ENCODE data around the gene AQP2.
"Not testable (repeated sequence)": the region's sequence is repeated elsewhere in the genome, so short reads cannot be mapped to it uniquely, and the experiment has no call there.

AQP2 gene

GRCh38 chr12:49971141-49971540, 20.6 kb downstream of the AQP2 start:
- DNase-seq = no peak

DNA sequence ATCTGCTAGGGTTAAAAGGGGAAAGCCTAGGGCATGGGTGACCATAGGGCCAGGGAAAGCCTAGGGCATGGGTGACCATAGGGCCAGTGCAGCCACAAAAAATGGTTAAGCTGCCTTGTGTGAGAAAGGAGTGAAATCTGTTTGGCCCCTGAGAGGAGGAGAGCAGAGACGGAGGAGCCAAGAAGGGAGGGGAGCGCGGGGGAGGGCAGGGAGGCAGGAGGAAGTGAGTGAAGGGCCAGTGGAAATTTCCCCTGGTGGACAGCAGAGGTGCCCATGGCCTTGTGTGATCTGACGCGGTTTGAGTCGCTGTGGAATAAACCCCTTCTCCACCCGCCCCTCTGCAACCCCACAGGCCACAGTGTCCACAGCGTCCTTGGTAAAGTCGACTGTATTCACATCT, 21.6 kb downstream of the AQP2 start:
- no peak for DNase-seq

- no peak for DNase-seq
Measured at GRCh38 chr12:49972641-49973360, 22.3 kb downstream of the AQP2 start, which contains the start of gene AQP6. Gene AQP6 (plus strand): TSS chr12:49972947. CDS start chr12:49973174, 227 bp downstream.

- DNase-seq = no peak
Measured at GRCh38 chr12:49973361-49973830, 22.9 kb downstream of the AQP2 start.

GRCh38 chr12:49974231-49974675, 23.7 kb downstream of the AQP2 start:
- no peak for DNase-seq

- DNase-seq = no peak
Measured at GRCh38 chr12:49974677-49975317, 24.3 kb downstream of the AQP2 start.

GRCh38 chr12:49975318-49975761, 24.8 kb downstream of the AQP2 start:
- no peak for DNase-seq

- DNase-seq = no peak
Measured at GRCh38 chr12:49976557-49976956, 26.0 kb downstream of the AQP2 start.

DNA sequence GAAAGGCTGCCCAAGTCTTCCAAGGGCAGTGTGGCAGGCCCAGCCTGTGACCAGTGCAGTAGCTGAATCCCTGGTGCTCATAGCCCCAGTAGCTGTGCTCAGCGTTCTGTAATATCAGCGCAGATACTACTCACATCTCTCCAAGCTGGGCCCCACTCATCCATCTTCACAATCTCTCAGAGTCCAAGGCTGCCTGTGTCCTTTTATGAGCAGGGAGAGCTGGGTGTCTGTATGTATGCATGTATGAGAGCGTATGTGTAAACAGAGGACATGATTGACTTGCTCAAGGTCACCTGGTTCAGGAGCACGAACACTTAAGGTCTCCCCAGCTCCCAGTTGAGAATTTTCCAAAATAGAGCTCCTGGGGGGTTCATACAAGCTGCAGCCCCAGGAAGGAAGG, 27.6 kb downstream of the AQP2 start:
- no peak for DNase-seq

GRCh38 chr12:49979016-49979586, 28.6 kb downstream of the AQP2 start:
- no peak for DNase-seq

GRCh38 chr12:49979791-49980190, 29.3 kb downstream of the AQP2 start:
- no peak for DNase-seq

DNA sequence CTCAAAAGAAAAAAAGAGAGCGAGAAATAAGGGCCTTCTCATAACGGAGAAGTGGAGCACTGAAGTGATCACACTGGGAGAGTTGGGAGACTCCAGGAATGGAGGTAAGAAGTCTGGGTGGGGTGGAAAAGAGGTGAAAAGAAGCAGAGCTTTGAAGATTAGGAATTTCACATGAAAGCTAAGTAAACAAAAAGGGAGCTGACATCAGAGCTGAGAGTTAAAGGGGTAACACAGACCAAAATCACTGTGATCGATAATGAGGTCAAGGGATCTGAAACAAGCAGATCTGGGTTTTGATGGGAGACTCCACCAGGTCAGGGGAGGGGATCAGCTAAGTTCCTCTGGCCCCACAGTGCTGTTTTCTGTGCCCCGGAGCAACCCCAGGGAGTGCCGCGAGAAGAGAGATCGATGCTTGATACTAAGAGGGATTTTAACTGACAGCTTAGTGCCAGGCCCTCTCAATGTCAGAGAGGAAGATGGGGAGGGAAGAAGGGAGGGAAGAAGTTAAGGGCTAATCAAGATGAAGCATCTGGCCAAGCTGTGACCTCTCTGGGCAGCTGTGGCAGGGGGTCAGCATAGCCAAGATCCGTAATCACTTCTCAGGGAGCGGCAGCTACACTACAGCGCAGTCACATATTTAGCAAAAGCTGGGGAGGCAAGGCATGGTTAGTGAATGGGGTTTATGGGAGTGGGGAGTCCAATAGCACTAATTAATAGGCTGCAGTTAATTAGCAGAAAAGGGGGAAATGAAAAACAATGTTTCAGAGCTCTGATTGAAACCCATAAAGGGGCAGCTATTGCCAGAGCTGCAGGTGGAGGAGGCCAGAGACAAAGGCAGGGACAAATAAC, 30.2 kb downstream of the AQP2 start:
- DNase-seq = no peak

- no peak for DNase-seq
Measured at GRCh38 chr12:49982246-49983087, 31.9 kb downstream of the AQP2 start.

DNA sequence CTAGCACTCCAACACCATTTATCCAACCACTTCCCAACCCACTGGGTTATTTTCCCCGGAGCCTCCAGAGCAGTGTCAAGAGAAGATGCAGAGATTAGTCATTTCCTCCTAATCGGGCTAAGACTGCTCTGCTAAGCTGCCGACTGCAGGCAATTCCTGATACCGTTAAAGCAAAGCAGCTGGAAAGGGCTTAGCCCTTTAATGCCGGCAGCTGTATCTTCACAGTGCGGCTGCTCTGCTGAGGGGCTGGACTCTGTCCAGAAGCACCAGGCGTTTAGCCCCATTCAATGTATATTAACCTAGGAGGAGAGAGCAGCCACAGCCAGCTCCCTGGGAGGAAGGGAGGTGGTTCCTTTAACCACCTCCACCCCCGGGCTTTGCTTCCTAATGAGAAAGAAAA, 33.4 kb downstream of the AQP2 start:
- no peak for DNase-seq

- DNase-seq = no peak
Measured at GRCh38 chr12:49984476-49985359, 34.2 kb downstream of the AQP2 start.

- no peak for DNase-seq
Measured at GRCh38 chr12:49985981-49986380, 35.4 kb downstream of the AQP2 start.

GRCh38 chr12:49986476-49986875, 35.9 kb downstream of the AQP2 start:
- DNase-seq = not testable (repeated sequence)

DNA sequence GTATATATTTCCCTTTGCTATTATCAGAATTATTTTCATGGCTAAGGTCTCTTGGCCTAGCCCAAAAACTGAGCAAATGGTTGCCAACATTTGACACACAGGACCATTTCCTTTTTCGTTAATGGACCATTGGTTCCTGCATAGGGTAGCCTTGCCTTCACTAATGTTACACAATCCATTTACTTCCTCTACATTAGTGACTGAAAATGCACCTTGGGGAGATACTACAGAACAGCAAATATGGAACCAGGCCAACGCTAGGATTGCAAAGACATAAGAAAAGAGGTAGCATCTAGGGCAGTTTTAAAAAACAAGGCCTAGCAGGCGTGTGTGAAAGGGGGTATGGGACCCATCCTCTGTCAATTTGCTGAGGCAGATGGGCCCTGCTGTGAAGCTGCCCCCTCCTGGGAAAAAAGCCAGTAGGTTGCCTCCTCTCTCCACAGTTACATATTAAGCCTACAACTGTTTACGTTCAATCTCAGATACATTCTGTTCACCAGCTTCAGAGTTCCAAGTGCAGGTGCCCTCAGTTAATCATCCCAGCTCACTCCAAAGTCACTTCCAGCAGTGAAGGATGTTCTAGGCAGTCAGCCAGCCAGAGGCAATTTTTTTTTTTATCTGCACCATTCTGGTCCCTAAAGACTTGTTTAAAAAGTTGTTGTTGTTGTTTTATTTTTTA, 37.2 kb downstream of the AQP2 start:
- no peak for DNase-seq

GRCh38 chr12:49989400-49989799, 38.9 kb downstream of the AQP2 start:
- DNase-seq = not testable (repeated sequence)

DNA sequence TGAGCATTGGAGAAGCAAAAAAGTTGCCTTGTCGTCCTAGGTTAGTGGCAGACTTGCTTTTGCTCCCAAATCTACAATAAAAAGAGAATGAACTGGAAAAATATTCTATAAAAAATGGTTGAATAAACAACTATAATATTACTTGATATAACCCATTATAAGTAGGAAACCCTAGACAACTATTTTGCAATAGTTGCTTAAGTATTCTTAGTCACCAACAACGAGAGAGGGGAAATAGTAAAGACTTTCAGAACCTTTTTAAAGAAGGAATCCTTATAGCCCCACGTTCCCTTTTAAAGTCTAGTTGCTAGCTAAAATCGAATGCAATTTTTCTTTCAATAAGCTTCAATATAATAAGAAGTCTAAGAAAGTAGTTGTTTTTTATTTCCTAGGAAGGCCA, 39.7 kb downstream of the AQP2 start:
- DNase-seq = no peak
